ENCODE data around the gene NCK2.
"Not testable (repeated sequence)": the region's sequence is repeated elsewhere in the genome, so short reads cannot be mapped to it uniquely, and the experiment has no call there.

Gene NCK2

GRCh38 chr2:105893011-105893995 is 148.6 kb downstream of the NCK2 start:
- no peak for DNase-seq (ENCODE audit: low read depth)

- DNase-seq (ENCODE audit: low read depth): no peak
These were observed 149.7 kb downstream of the NCK2 start for GRCh38 chr2:105894327-105894944.

GRCh38 chr2:105895990-105896764 is 151.5 kb downstream of the NCK2 start:
- no peak for DNase-seq (ENCODE audit: low read depth)

- DNase-seq (ENCODE audit: low read depth): no peak
These were observed 152.1 kb downstream of the NCK2 start for GRCh38 chr2:105896765-105897163.

- not testable (repeated sequence) for DNase-seq (ENCODE audit: low read depth)
These were observed 153.0 kb downstream of the NCK2 start for GRCh38 chr2:105897694-105898093.

GRCh38 chr2:105903051-105903674 is 158.5 kb downstream of the NCK2 start:
- DNase-seq (ENCODE audit: low read depth): no peak

- DNase-seq (ENCODE audit: low read depth): no peak
These were observed 160.2 kb downstream of the NCK2 start for GRCh38 chr2:105904938-105905337.

- no peak for DNase-seq (ENCODE audit: low read depth)
These were observed 161.8 kb downstream of the NCK2 start for GRCh38 chr2:105906481-105906880.

GRCh38 chr2:105907184-105907583 is 162.5 kb downstream of the NCK2 start:
- DNase-seq (ENCODE audit: low read depth): no peak

GRCh38 chr2:105909215-105909614 is 164.5 kb downstream of the NCK2 start:
- DNase-seq (ENCODE audit: low read depth): no peak

- DNase-seq (ENCODE audit: low read depth): no peak
These were observed 166.0 kb downstream of the NCK2 start for GRCh38 chr2:105910497-105911238.

GRCh38 chr2:105911425-105911824 is 166.7 kb downstream of the NCK2 start:
- no peak for DNase-seq (ENCODE audit: low read depth)

- no peak for DNase-seq (ENCODE audit: low read depth)
These were observed 167.4 kb downstream of the NCK2 start for GRCh38 chr2:105912081-105912480.

GRCh38 chr2:105915005-105915558 is 170.4 kb downstream of the NCK2 start:
- no peak for DNase-seq (ENCODE audit: low read depth)

- DNase-seq (ENCODE audit: low read depth): no peak
These were observed 172.5 kb downstream of the NCK2 start for GRCh38 chr2:105917226-105917625.

- no peak for DNase-seq (ENCODE audit: low read depth)
These were observed 173.0 kb downstream of the NCK2 start for GRCh38 chr2:105917688-105918087.

GRCh38 chr2:105919191-105919811 is 174.6 kb downstream of the NCK2 start:
- no peak for DNase-seq (ENCODE audit: low read depth)

GRCh38 chr2:105919826-105920225 is 175.1 kb downstream of the NCK2 start:
- DNase-seq (ENCODE audit: low read depth): peak; percentile 37

- no peak for DNase-seq (ENCODE audit: low read depth)
These were observed 179.6 kb downstream of the NCK2 start for GRCh38 chr2:105924271-105924670.

GRCh38 chr2:105924932-105925331 is 180.2 kb downstream of the NCK2 start:
- no peak for DNase-seq (ENCODE audit: low read depth)

GRCh38 chr2:105925390-105925789 is 180.7 kb downstream of the NCK2 start:
- DNase-seq (ENCODE audit: low read depth): no peak
